OCI-LY1 (cell line): ENCODE results near the gene SPRED2.
A peak's percentile ranks its signal among the peaks of the same experiment; 100 is the strongest.

Experiments
- H2AFZ ChIP-seq: fragments of 200-600 bp; sonication (generic), shearing (Covaris generic); 2 replicates; pipeline ENCODE4 v1.6.0; 2014; ENCODE audit warnings: antibody characterized with exemption, mild to moderate bottlenecking, low read length
- H3F3A ChIP-seq: fragments of 200-600 bp; sonication (generic), shearing (Covaris generic); 2 replicates; pipeline ENCODE4 v1.6.0; 2014; ENCODE audit warnings: mild to moderate bottlenecking, antibody characterized with exemption, low read length, moderate library complexity; ENCODE audit not compliant: insufficient read depth
- H3K27ac ChIP-seq: fragments of 200-600 bp; sonication (generic); 2 replicates; pipeline ENCODE4 v1.5.1; 2014; ENCODE audit warnings: low read length, mixed run types, mild to moderate bottlenecking, low read depth; ENCODE audit not compliant: poor library complexity, severe bottlenecking
- H3K27me3 ChIP-seq: fragments of 200-600 bp; sonication (generic); 2 replicates; pipeline ENCODE4 v1.6.0; 2014; ENCODE audit warnings: antibody characterized with exemption, mild to moderate bottlenecking, low read length, moderate library complexity; ENCODE audit not compliant: insufficient read depth
- H3K36me3 ChIP-seq: fragments of 200-600 bp; sonication (generic); 2 replicates; pipeline ENCODE4 v1.6.1; 2014; ENCODE audit warnings: mild to moderate bottlenecking, antibody characterized with exemption, low read length, moderate library complexity, mixed read lengths; ENCODE audit not compliant: insufficient read depth
- H3K4me1 ChIP-seq: fragments of 200-600 bp; sonication (generic); 2 replicates; pipeline ENCODE4 v1.5.1; 2014; ENCODE audit warnings: mild to moderate bottlenecking, low read length, moderate library complexity; ENCODE audit not compliant: insufficient read depth, severe bottlenecking
- H3K4me2 ChIP-seq: fragments of 200-600 bp; sonication (generic), shearing (Covaris generic); 2 replicates; pipeline ENCODE4 v1.6.1; 2014; ENCODE audit warnings: low read length
- H3K4me3 ChIP-seq: fragments of 200-600 bp; sonication (generic); 2 replicates; pipeline ENCODE4 v1.5.1; 2014; ENCODE audit warnings: low read length, low read depth, mild to moderate bottlenecking, mixed read lengths; ENCODE audit not compliant: poor library complexity, severe bottlenecking
- H3K79me2 ChIP-seq: fragments of 200-600 bp; shearing (Covaris generic); 2 replicates; pipeline ENCODE4 v1.6.1; 2016; ENCODE audit warnings: mixed run types, low read length, mixed read lengths; ENCODE audit not compliant: insufficient read depth
- H3K9ac ChIP-seq: fragments of 200-600 bp; sonication (generic), shearing (Covaris generic); 2 replicates; pipeline ENCODE4 v1.6.1; 2014; ENCODE audit warnings: mild to moderate bottlenecking, low read length, mixed read lengths
- H3K9me2 ChIP-seq: fragments of 200-600 bp; sonication (generic), shearing (Covaris generic); 2 replicates; pipeline ENCODE4 v1.6.1; 2014; ENCODE audit warnings: low read depth, mild to moderate bottlenecking, low read length, mixed read lengths
- H3K9me3 ChIP-seq: fragments of 200-600 bp; shearing (Covaris generic); 2 replicates; pipeline ENCODE4 v1.6.1; 2014; ENCODE audit warnings: low read length, mixed read lengths
- H4K20me1 ChIP-seq: fragments of 200-600 bp; sonication (generic), shearing (Covaris generic); 2 replicates; pipeline ENCODE4 v1.6.0; 2016; ENCODE audit warnings: mild to moderate bottlenecking, low read length; ENCODE audit not compliant: insufficient read depth
- CTCF ChIP-seq: fragments of 200-600 bp; sonication (generic), shearing (Covaris generic); IDR thresholded peaks from 2 replicates; pipeline ENCODE4 v1.5.1; 2017; ENCODE audit warnings: mild to moderate bottlenecking, antibody characterized with exemption, low read length, moderate library complexity, mixed read lengths
- EZH2 ChIP-seq: fragments of 200-600 bp; sonication (generic), shearing (Covaris generic); IDR thresholded peaks from 2 replicates; pipeline ENCODE4 v1.8.0; 2017; ENCODE audit warnings: borderline replicate concordance, mixed run types, mild to moderate bottlenecking, antibody characterized with exemption, low read length, moderate library complexity, mixed read lengths

Gene SPRED2

GRCh38 chr2:65353046-65353445 lies 79.4 kb downstream of the SPRED2 start:
- Histone ChIP-seq H3K9me2 (no peaks in the 10 kb centered on the region), H3K79me2 (peaks cover 48% of the 10 kb centered on the region), H3K9me3 (no peaks in the 10 kb centered on the region), H3K27ac (peak overlapping the region; percentile 85), H3K9ac (no peak overlapping the region), H3K4me3 (no peak overlapping the region), H3K27me3 (no peaks in the 10 kb centered on the region), H3K4me2 (no peak overlapping the region), H4K20me1 (no peaks in the 10 kb centered on the region), H2AFZ (no peak overlapping the region), H3K4me1 (peaks cover 88% of the 10 kb centered on the region), H3F3A (no peaks in the 10 kb centered on the region), H3K36me3 (0 out of 2 replicates have a peak, but pooled peaks cover 3% of the 10 kb centered on the region)
- TF ChIP-seq CTCF (peak; percentile 56), EZH2 (no peak)

- H3K9me3 ChIP-seq, result no peaks in the 10 kb centered on the region
- H3K27ac ChIP-seq, result peak overlapping the region; percentile 85
- H3K9me2 ChIP-seq, result no peaks in the 10 kb centered on the region
- H2AFZ ChIP-seq, result no peak overlapping the region
- peak overlapping the region; percentile 39; the same call in 1 of the 2 replicates for H3K9ac ChIP-seq
- peaks cover 79% of the 10 kb centered on the region for H3K4me1 ChIP-seq
- no peak for TF ChIP-seq EZH2
- TF ChIP-seq CTCF, result no peak
- H3F3A ChIP-seq, result no peaks in the 10 kb centered on the region
- H3K4me3 ChIP-seq, result peak overlapping the region; percentile 16
- H3K79me2 ChIP-seq, result peaks cover 40% of the 10 kb centered on the region
- 0 out of 2 replicates have a peak, but pooled peaks cover 10% of the 10 kb centered on the region for H3K36me3 ChIP-seq
- peak overlapping the region; percentile 49; the same call in 1 of the 2 replicates for H3K4me2 ChIP-seq
- no peaks in the 10 kb centered on the region for H4K20me1 ChIP-seq
- H3K27me3 ChIP-seq, result no peaks in the 10 kb centered on the region
These were observed 80.3 kb downstream of the SPRED2 start for GRCh38 chr2:65351948-65352595.

- no peak for TF ChIP-seq CTCF
- no peak for TF ChIP-seq EZH2
- Histone ChIP-seq H3K27me3 (no peaks in the 10 kb centered on the region), H4K20me1 (no peaks in the 10 kb centered on the region), H3K36me3 (0 out of 2 replicates have a peak, but pooled peaks cover 10% of the 10 kb centered on the region), H3K27ac (peak overlapping the region; percentile 85), H3K79me2 (peaks cover 34% of the 10 kb centered on the region), H3K9ac (peak overlapping the region; percentile 41; the same call in 1 of the 2 replicates), H3K4me2 (peak overlapping the region; percentile 49), H3K9me2 (no peaks in the 10 kb centered on the region), H3K4me3 (peak overlapping the region; percentile 16), H2AFZ (no peak overlapping the region), H3F3A (no peaks in the 10 kb centered on the region), H3K4me1 (peaks cover 76% of the 10 kb centered on the region), H3K9me3 (no peaks in the 10 kb centered on the region)
These were observed 81.0 kb downstream of the SPRED2 start for GRCh38 chr2:65351234-65351947.
